ENCODE measurements around the gene SCRN1.

Gene SCRN1

DNA sequence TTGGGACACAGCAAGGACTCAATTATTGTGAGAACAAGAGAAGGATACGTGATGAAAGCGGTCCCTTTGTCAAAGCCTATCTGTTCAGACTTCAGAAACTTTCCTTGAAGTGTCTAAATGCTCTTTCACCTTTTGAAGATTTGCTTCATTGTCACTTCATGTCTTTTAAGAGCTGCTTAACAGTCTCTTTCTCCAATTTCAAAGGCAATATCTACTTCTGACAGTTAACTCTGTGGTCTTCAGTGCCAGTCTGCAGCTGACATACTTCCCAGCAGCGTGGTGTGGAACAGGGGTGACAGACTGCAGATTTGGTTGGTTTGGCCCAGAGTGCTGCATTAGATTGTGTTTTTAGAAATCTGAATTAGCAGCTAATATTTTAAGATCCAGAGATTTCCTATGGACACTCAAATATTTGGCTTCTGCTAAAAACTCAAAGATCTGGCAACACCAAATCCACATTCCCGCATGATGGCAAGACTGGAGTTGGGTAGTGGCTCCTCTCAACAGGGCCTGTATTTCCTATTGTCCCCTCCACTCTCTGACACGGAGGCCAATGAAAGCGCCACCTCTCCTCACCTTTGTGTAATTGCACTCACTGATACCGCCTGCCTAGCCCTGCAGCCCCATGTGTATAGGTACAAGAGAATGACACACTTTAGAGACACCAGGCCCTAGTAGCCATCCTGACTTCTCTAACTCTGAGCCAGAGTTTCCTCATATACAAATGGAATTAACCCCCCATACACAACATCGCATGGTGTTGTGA is 11.5 kb downstream of the SCRN1 start:
- no peak overlapping the region for H3K27ac ChIP-seq (replicated peaks)
- no peaks in the 10 kb centered on the region for H3K27me3 ChIP-seq (ENCODE audit: insufficient read depth, poor library complexity, severe bottlenecking)
- DNase-seq (ENCODE audit: low read depth in 1 of 2, low spot score in 1 of 2), result no peak
- no peak overlapping the region for H3K4me3 ChIP-seq (replicated peaks; ENCODE audit: insufficient read depth, low read length)
- no peak for TF ChIP-seq GABPA (IDR thresholded peaks at IDR 0.05; ENCODE audit: low read depth)
- no peak for TF ChIP-seq SPI1 (IDR thresholded peaks at IDR 0.05; ENCODE audit: borderline replicate concordance, low read depth)
- TF ChIP-seq, protein P1, sequence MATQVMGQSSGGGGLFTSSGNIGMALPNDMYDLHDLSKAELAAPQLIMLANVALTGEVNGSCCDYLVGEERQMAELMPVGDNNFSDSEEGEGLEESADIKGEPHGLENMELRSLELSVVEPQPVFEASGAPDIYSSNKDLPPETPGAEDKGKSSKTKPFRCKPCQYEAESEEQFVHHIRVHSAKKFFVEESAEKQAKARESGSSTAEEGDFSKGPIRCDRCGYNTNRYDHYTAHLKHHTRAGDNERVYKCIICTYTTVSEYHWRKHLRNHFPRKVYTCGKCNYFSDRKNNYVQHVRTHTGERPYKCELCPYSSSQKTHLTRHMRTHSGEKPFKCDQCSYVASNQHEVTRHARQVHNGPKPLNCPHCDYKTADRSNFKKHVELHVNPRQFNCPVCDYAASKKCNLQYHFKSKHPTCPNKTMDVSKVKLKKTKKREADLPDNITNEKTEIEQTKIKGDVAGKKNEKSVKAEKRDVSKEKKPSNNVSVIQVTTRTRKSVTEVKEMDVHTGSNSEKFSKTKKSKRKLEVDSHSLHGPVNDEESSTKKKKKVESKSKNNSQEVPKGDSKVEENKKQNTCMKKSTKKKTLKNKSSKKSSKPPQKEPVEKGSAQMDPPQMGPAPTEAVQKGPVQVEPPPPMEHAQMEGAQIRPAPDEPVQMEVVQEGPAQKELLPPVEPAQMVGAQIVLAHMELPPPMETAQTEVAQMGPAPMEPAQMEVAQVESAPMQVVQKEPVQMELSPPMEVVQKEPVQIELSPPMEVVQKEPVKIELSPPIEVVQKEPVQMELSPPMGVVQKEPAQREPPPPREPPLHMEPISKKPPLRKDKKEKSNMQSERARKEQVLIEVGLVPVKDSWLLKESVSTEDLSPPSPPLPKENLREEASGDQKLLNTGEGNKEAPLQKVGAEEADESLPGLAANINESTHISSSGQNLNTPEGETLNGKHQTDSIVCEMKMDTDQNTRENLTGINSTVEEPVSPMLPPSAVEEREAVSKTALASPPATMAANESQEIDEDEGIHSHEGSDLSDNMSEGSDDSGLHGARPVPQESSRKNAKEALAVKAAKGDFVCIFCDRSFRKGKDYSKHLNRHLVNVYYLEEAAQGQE (IDR thresholded peaks at IDR 0.05; ENCODE audit: insufficient replicate concordance, low read depth), result no peak
- no peak for TF ChIP-seq POLR2AphosphoS5 (IDR thresholded peaks at IDR 0.05; ENCODE audit: low read depth)
- TF ChIP-seq, protein P2, sequence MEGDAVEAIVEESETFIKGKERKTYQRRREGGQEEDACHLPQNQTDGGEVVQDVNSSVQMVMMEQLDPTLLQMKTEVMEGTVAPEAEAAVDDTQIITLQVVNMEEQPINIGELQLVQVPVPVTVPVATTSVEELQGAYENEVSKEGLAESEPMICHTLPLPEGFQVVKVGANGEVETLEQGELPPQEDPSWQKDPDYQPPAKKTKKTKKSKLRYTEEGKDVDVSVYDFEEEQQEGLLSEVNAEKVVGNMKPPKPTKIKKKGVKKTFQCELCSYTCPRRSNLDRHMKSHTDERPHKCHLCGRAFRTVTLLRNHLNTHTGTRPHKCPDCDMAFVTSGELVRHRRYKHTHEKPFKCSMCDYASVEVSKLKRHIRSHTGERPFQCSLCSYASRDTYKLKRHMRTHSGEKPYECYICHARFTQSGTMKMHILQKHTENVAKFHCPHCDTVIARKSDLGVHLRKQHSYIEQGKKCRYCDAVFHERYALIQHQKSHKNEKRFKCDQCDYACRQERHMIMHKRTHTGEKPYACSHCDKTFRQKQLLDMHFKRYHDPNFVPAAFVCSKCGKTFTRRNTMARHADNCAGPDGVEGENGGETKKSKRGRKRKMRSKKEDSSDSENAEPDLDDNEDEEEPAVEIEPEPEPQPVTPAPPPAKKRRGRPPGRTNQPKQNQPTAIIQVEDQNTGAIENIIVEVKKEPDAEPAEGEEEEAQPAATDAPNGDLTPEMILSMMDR (IDR thresholded peaks at IDR 0.05; ENCODE audit: insufficient read depth, low read length), result no peak

DNA sequence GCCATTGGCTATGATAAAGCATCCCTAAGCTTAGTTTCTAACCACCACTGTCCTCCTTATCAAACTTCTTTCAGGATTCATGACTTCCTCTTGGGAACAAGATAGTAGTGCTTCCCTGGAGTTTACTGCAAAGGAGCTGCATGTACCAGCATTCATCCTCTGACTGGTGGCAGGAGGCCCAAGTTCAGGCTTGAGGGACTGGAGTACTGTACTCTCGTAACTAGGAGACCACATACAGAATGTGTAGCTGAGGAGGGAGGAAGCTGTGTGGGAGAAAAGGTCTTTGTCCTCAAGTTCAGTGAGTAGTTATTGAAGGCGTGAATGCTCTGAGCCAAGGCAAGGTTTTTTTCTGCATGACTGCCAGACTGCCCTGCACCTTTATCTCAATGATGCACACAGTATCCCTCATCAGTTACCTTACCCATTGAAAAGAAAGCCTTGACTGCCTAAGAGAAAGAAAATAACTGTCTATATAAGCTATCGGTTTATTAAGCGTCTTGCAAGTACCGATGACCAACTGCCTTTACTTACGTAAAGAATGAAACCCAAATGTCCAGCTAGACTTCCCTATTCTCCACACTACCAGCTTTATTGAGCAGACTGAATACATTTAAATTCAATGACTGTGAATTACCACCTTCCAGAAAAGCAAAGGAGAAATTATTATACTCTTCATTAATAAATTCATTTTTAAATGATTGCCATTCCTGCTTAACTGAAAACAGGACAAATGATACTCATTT is 12.8 kb downstream of the SCRN1 start:
- TF ChIP-seq POLR2AphosphoS5 (IDR thresholded peaks at IDR 0.05; ENCODE audit: low read depth) (no peak), SPI1 (IDR thresholded peaks at IDR 0.05; ENCODE audit: borderline replicate concordance, low read depth) (no peak)
- TF ChIP-seq, protein P1 (IDR thresholded peaks at IDR 0.05; ENCODE audit: insufficient replicate concordance, low read depth), result no peak
- Histone ChIP-seq H3K27ac (replicated peaks) (no peak overlapping the region), H3K27me3 (ENCODE audit: insufficient read depth, poor library complexity, severe bottlenecking) (no peaks in the 10 kb centered on the region), H3K4me3 (replicated peaks; ENCODE audit: insufficient read depth, low read length) (no peak overlapping the region)
- no peak for DNase-seq (ENCODE audit: low read depth in 1 of 2, low spot score in 1 of 2)

DNA sequence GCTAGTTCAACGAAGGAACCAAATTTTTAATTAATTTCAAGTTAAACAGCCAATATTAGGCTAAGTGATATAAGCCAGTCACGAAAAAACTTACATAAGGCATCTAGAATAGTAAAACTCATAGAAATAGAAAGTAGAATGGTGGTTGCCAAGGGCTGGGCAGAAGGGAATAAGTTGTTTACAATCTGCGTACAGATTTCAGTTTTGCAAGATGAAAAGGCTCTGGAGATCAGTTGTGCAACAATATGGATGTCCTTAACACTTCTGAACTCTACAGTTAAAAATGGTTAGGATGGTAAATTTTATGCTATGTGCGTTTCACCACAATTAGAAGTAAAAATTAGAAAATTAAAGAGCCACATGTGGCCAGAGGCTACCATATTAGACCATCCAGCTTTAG is 13.3 kb downstream of the SCRN1 start:
- no peaks in the 10 kb centered on the region for H3K27me3 ChIP-seq (ENCODE audit: insufficient read depth, poor library complexity, severe bottlenecking)
- DNase-seq (ENCODE audit: low read depth in 1 of 2, low spot score in 1 of 2), result no peak
- no peak overlapping the region for H3K4me3 ChIP-seq (replicated peaks; ENCODE audit: insufficient read depth, low read length)
- no peak overlapping the region for H3K27ac ChIP-seq (replicated peaks)
- TF ChIP-seq POLR2AphosphoS5 (IDR thresholded peaks at IDR 0.05; ENCODE audit: low read depth) (no peak), SPI1 (IDR thresholded peaks at IDR 0.05; ENCODE audit: borderline replicate concordance, low read depth) (no peak), GABPA (IDR thresholded peaks at IDR 0.05; ENCODE audit: low read depth) (no peak)
- TF ChIP-seq, protein P2 (IDR thresholded peaks at IDR 0.05; ENCODE audit: insufficient read depth, low read length), result no peak
- TF ChIP-seq, protein P1 (IDR thresholded peaks at IDR 0.05; ENCODE audit: insufficient replicate concordance, low read depth), result no peak
